Tibial artery (tissue), 4 donors: ENCODE measurements around the gene MITF.

Experiments
- DNase-seq, 2 donors: peaks; one replicate each; pipeline ENCODE4 v3.0.0-alpha.2; 2019
- H3K27ac ChIP-seq, 2 donors: fragments of 200-600 bp; sonication (generic) in 1 of 2; 1 replicate in 1 of 2; 2 replicates in 1 of 2; pipeline ENCODE4 v1.5.1; 2018 to 2019; ENCODE audit warnings: mild to moderate bottlenecking in 1 of 2
- H3K27me3 ChIP-seq, 2 donors: fragments of 200-600 bp; sonication (generic) in 1 of 2; one replicate each; pipeline versions ENCODE4 v1.5.1 to v1.6.0; 2016 to 2019
- H3K36me3 ChIP-seq, 3 donors: fragments of 200-600 bp; sonication (generic) in 2 of 3; one replicate each; pipeline ENCODE4 v1.5.1; 2016 to 2019; ENCODE audit warnings: mild to moderate bottlenecking in 2 of 3
- H3K4me1 ChIP-seq, 4 donors: fragments of 200-600 bp; sonication (generic) in 2 of 4; 1 replicate in 3 of 4; 2 replicates in 1 of 4; pipeline ENCODE4 v1.5.1; 2016 to 2019
- H3K4me3 ChIP-seq, 2 donors: fragments of 200-600 bp; sonication (generic) in 1 of 2; 1 replicate in 1 of 2; 2 replicates in 1 of 2; pipeline ENCODE4 v1.5.1; 2018 to 2019; ENCODE audit warnings: mild to moderate bottlenecking in 2 of 2
- H3K9me3 ChIP-seq, 3 donors: fragments of 200-600 bp; sonication (generic) in 1 of 3; one replicate each; pipeline ENCODE4 v1.5.1; 2016 to 2019
- CTCF ChIP-seq, 2 experiments: fragments of 200-600 bp in 1 of 2; fragments of 450-650 bp in 1 of 2; IDR thresholded peaks; one replicate each; pipeline ENCODE4 v1.5.1; 2017 to 2019; ENCODE audit warnings: antibody characterized with exemption in 2 of 2, mild to moderate bottlenecking in 1 of 2, moderate library complexity in 1 of 2
- intact Hi-C: fragments of 100-400 bp; cut with DNase I; formaldehyde crosslinking; loops from one replicate; pipeline ENCODE4 v1.15.0; 2023; ENCODE audit warnings: low total_unique reads

The MITF gene

GRCh38 chr3:69872783-69873378 is 133.6 kb downstream of the MITF start:
- Histone ChIP-seq H3K4me3 (no peak overlapping the region), H3K4me1 (peaks cover 0 to 20% (median 0%) of the 10 kb centered on the region in 4 donors), H3K36me3 (no peaks in the 10 kb centered on the region), H3K27ac (no peak overlapping the region), H3K27me3 (no peaks in the 10 kb centered on the region), H3K9me3 (no peaks in the 10 kb centered on the region)
- no peak for TF ChIP-seq CTCF (IDR thresholded peaks at IDR 0.05)
- DNase-seq: no peak
- intact Hi-C loops: no loop called here

- no peak for DNase-seq
- Histone ChIP-seq H3K27ac (no peak overlapping the region), H3K4me3 (no peak overlapping the region), H3K9me3 (no peaks in the 10 kb centered on the region), H3K27me3 (no peaks in the 10 kb centered on the region), H3K4me1 (peaks cover 0 to 20% (median 0%) of the 10 kb centered on the region in 4 donors), H3K36me3 (no peaks in the 10 kb centered on the region)
- intact Hi-C loops: no loop called here
- no peak for TF ChIP-seq CTCF (IDR thresholded peaks at IDR 0.05)
Measured at GRCh38 chr3:69876073-69876472, 136.8 kb downstream of the MITF start.

- no peak overlapping the region for H3K27ac ChIP-seq
- intact Hi-C loops: no loop called here
- TF ChIP-seq CTCF (IDR thresholded peaks at IDR 0.05): no peak
Measured at GRCh38 chr3:69878254-69878653, 139.0 kb downstream of the MITF start.

GRCh38 chr3:69879051-69879450 is 139.8 kb downstream of the MITF start:
- H3K36me3 ChIP-seq: no peaks in the 10 kb centered on the region
- no peak for DNase-seq
- no peak overlapping the region for H3K27ac ChIP-seq
- no peak overlapping the region for H3K4me3 ChIP-seq
- no peak for TF ChIP-seq CTCF (IDR thresholded peaks at IDR 0.05)
- no peaks in the 10 kb centered on the region for H3K4me1 ChIP-seq
- intact Hi-C loops: no loop called here
- no peaks in the 10 kb centered on the region for H3K27me3 ChIP-seq
- no peaks in the 10 kb centered on the region for H3K9me3 ChIP-seq

More at GRCh38 chr3:69878254-69878653, 139.0 kb downstream of the MITF start:
- DNase-seq: no peak
- Histone ChIP-seq H3K36me3 (no peaks in the 10 kb centered on the region), H3K4me3 (no peak overlapping the region), H3K9me3 (no peaks in the 10 kb centered on the region), H3K4me1 (peaks cover 0 to 5% (median 0%) of the 10 kb centered on the region in 4 donors), H3K27me3 (no peaks in the 10 kb centered on the region)

GRCh38 chr3:69880069-69880640 is 140.9 kb downstream of the MITF start:
- no peaks in the 10 kb centered on the region for H3K27me3 ChIP-seq
- H3K4me3 ChIP-seq: no peak overlapping the region
- peaks cover 0 to 4% (median 0%) of the 10 kb centered on the region in 3 donors for H3K36me3 ChIP-seq
- H3K27ac ChIP-seq: no peak overlapping the region
- no peaks in the 10 kb centered on the region for H3K4me1 ChIP-seq
- no peak for TF ChIP-seq CTCF (IDR thresholded peaks at IDR 0.05)
- H3K9me3 ChIP-seq: no peaks in the 10 kb centered on the region
- no peak for DNase-seq
- intact Hi-C loops: no loop called here
